GM12865 (cell line): Measurements from ENCODE around the gene GNA14.

Experiments used
- DNase-seq: peaks from one replicate; pipeline ENCODE4 v3.0.0; 2010; ENCODE audit warnings: low read depth
- H3K4me3 ChIP-seq: 2 replicates; pipeline ENCODE4 v1.5.1; 2011; ENCODE audit warnings: mild to moderate bottlenecking, low read depth, low read length, control low read depth
- TF ChIP-seq, protein P1 (sequence below): IDR thresholded peaks from 2 replicates; pipeline ENCODE4 v1.5.1; 2011; ENCODE audit warnings: low read length, control low read depth, low read depth, inconsistent platforms; ENCODE audit not compliant: insufficient read depth; ENCODE audit errors: missing control alignments

Gene GNA14

DNA sequence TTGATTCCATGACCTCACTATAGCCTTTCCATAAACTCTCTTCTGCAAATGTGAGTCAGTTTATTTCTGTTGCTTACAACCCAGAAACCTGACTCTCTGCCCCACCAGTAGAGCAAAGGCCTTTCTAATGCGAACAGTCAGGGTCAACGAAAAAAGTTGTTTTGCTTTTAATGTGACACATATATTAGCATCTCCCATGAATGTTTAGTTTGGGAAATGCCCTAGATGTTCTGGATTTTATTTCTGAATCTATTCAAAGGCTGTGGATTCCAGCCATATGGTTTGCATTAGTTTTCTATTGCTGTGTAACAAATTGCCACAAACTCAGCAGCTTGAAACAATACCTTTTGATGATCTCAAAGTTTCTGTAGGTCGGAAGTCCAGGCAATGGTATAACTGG is 193.5 kb downstream of the GNA14 start:
- no peak overlapping the region for H3K4me3 ChIP-seq
- TF ChIP-seq, protein P1, sequence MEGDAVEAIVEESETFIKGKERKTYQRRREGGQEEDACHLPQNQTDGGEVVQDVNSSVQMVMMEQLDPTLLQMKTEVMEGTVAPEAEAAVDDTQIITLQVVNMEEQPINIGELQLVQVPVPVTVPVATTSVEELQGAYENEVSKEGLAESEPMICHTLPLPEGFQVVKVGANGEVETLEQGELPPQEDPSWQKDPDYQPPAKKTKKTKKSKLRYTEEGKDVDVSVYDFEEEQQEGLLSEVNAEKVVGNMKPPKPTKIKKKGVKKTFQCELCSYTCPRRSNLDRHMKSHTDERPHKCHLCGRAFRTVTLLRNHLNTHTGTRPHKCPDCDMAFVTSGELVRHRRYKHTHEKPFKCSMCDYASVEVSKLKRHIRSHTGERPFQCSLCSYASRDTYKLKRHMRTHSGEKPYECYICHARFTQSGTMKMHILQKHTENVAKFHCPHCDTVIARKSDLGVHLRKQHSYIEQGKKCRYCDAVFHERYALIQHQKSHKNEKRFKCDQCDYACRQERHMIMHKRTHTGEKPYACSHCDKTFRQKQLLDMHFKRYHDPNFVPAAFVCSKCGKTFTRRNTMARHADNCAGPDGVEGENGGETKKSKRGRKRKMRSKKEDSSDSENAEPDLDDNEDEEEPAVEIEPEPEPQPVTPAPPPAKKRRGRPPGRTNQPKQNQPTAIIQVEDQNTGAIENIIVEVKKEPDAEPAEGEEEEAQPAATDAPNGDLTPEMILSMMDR, result no peak
- DNase-seq, result no peak

- DNase-seq, result no peak
- no peak overlapping the region for H3K4me3 ChIP-seq
- TF ChIP-seq, protein P1, result no peak
These were observed 194.1 kb downstream of the GNA14 start for GRCh38 chr9:77453825-77454647.

DNA sequence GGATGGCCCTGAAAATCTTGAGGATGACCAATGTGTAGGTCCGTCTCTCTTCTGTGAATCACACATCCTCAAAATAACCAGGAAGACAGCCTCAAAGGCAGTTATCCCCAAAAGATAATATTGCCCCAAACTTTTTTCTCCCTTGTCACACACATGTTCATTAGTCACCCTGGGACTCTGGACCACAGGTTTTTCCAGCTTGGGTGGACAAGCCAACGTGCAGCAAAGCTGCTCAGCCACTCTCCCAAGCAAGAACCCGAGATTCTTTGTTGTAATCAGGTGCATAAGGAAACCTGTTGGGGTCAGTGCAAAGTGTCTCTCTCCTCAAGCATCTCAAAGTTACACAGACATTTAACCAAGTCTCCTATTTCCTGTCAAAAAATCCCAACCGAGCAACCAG is 196.6 kb downstream of the GNA14 start:
- no peak overlapping the region for H3K4me3 ChIP-seq
- TF ChIP-seq, protein P1, result no peak
- no peak for DNase-seq

- no peak overlapping the region for H3K4me3 ChIP-seq
- no peak for DNase-seq
- TF ChIP-seq, protein P1, result no peak
These were observed 198.0 kb downstream of the GNA14 start for GRCh38 chr9:77450085-77450475.

DNA sequence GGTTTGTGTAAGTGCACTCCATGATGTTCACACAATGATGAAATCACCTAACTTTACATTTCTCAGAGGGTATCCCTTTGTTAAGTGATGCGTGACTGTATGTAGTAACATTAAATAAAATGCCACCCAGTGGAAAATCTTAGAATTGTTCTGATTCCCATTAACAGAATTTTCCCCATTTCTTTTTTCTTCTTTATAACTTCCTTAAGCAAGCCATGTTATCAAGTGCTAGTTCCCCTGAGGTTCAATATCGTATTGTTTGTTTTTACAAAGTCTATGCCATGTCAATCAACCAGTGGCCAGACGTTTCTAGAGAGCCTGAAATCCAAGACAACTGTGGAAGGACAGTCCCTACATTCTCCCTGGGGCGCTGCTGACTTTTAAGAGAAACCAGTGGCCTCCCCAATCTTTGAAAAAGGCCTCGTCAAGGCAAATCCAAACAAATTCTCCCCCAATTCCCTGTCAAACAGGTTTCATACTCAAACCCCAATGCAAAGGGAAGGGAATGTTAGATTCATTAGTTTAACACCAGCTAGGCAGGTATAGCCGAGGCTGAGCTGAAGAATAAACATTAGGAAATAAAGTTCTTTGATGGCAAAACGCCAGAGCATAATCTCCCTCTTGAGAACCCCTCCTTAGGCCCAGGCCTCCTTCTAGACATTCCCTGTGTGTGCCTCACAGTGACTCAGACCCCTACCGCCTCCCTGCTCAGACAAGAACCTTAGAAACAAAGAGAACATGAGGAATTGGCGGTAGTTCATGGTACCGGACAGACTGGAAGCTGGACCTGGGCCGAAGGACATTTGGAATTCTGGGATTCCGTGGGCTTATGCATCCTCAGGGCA is 198.7 kb downstream of the GNA14 start:
- DNase-seq, result no peak
- H3K4me3 ChIP-seq, result no peak overlapping the region
- TF ChIP-seq, protein P1, result no peak

GRCh38 chr9:77447646-77448045 is 200.5 kb downstream of the GNA14 start:
- TF ChIP-seq, protein P1, result no peak
- no peak overlapping the region for H3K4me3 ChIP-seq
- DNase-seq, result no peak
